GM19193 (cell line): Measurements from ENCODE around the gene ZBTB7C.

ENCODE experiments used
- POLR2A ChIP-seq: IDR thresholded peaks from 4 replicates; pipeline ENCODE4 v1.6.1; 2011; ENCODE audit not compliant: insufficient read depth, insufficient read length; ENCODE audit errors: extremely low read depth

The ZBTB7C gene

GRCh38 chr18:48186861-48187260 is 222.3 kb downstream of the ZBTB7C start:
- no peak for TF ChIP-seq POLR2A

- TF ChIP-seq POLR2A: no peak
Observed at GRCh38 chr18:48186131-48186766, 222.9 kb downstream of the ZBTB7C start.

GRCh38 chr18:48184118-48184517 is 225.1 kb downstream of the ZBTB7C start:
- TF ChIP-seq POLR2A: no peak

- TF ChIP-seq POLR2A: no peak
Observed at GRCh38 chr18:48183613-48184012, 225.6 kb downstream of the ZBTB7C start.

GRCh38 chr18:48182779-48183178 is 226.4 kb downstream of the ZBTB7C start:
- no peak for TF ChIP-seq POLR2A

GRCh38 chr18:48181857-48182256 is 227.3 kb downstream of the ZBTB7C start:
- TF ChIP-seq POLR2A: no peak

- no peak for TF ChIP-seq POLR2A
Observed at GRCh38 chr18:48181087-48181823, 227.9 kb downstream of the ZBTB7C start.

- TF ChIP-seq POLR2A: no peak
Observed at GRCh38 chr18:48179666-48180065, 229.5 kb downstream of the ZBTB7C start.

GRCh38 chr18:48179001-48179400 is 230.2 kb downstream of the ZBTB7C start:
- no peak for TF ChIP-seq POLR2A

- TF ChIP-seq POLR2A: no peak
Observed at GRCh38 chr18:48176909-48177308, 232.3 kb downstream of the ZBTB7C start.

GRCh38 chr18:48173557-48173956 is 235.6 kb downstream of the ZBTB7C start:
- TF ChIP-seq POLR2A: no peak

- no peak for TF ChIP-seq POLR2A
Observed at GRCh38 chr18:48172226-48173006, 236.8 kb downstream of the ZBTB7C start.

- no peak for TF ChIP-seq POLR2A
Observed at GRCh38 chr18:48171490-48172188, 237.5 kb downstream of the ZBTB7C start.

GRCh38 chr18:48170651-48171050 is 238.5 kb downstream of the ZBTB7C start:
- no peak for TF ChIP-seq POLR2A

- TF ChIP-seq POLR2A: no peak
Observed at GRCh38 chr18:48168861-48169260, 240.3 kb downstream of the ZBTB7C start.
